HG03571 (cell line): Measurements from ENCODE around the gene CRTC1.

Experiments used
- ATAC-seq: cut with Tn5 transposase; IDR thresholded peaks from one replicate; pipeline ENCODE4 v1.9.1; 2021; ENCODE audit not compliant: unreplicated experiment

Gene CRTC1

GRCh38 chr19:18683109-18683957, at the start of gene CRTC1:
Gene CRTC1 (plus strand): TSS chr19:18683680. CDS start chr19:18683703, 23 bp downstream.
- ATAC-seq: peak; percentile 53

DNA sequence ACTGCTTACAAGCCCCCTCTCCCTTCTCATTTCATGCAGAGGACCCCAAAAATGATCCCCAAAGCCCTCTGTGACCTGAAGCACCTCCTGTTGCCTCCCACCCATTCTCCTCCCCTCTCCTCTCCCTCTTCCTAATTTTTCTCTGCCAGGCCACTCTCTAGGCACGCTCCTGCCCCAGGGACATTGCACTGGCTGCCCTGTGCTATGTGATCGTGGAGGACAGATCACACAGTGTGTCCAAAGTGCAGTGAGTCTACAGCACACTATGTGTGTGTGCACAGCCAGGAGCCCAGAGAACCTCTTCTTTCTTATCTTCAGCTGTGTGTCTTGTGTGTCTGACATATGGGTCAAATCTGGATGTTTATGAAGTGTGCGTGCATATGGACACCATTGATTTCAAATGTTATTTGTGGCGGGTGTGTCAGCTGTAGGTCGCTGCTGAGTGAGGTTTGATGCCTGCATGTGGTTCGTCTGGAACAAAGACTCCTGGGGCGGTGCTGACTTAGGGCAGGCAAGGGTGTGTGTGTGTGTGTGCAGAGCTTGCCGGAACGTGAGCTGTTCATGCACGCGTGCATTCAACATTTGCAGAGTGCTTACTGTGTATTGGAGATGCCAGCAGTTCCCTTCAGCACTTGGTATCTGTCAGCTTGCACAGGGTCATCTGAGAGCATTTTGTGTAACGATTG, 48.7 kb upstream of the CRTC1 start:
- ATAC-seq: no peak

DNA sequence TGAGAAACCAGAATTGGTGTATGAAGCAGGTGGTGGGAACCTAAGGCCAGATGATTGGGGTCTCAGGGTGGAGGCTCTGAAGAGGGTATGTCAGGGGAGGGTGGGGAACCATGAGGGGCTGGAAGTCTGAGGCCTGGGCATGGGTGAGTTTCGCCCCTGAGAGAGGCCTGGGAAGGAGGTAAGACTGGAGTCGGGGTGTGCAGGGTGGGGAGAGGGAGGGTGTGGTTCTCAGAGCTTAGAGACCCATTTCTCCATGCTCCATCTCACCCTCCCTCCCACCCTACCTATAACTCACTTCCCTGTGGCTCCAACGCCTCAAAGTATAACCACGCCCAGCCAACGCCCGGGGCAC, 47.7 kb upstream of the CRTC1 start:
- ATAC-seq: no peak

DNA sequence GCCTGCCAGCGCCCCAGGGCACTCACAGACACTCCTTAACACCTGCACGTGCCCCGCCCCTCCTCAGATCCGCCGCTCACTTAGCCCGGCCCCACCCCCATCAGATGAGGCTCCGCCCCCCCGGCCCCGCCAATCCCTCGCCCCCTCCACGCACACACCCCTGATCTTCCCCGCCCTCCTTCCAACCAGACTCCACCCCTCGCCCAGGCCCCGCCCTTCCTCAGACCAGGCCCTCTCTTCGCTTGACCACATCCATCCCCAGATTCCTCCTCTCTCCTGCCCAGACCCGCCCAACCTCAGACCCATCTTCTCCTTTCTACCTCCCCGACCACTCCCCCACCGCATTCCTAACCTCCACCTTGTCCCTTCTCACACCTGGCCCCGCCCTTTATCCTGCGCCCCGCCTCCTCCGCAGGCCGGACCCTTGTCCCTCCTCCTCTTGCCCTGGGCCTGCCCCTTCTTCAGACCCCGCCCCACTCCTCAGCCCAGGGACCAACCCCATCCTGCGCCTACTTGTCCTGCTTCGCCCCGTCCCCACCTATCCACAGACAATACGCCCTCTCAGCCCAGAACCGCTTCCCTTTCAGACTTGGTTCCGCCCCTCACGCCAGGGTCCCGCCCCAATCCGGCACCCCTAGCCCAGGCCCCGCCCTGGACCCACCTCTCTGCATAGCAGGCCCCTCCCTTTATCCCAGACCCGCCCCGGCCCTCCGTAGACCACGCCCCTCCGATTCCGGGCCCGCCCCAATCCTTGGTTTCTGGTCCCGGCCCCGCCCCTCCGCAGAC, 47.1 kb upstream of the CRTC1 start:
- ATAC-seq: peak; percentile 72

DNA sequence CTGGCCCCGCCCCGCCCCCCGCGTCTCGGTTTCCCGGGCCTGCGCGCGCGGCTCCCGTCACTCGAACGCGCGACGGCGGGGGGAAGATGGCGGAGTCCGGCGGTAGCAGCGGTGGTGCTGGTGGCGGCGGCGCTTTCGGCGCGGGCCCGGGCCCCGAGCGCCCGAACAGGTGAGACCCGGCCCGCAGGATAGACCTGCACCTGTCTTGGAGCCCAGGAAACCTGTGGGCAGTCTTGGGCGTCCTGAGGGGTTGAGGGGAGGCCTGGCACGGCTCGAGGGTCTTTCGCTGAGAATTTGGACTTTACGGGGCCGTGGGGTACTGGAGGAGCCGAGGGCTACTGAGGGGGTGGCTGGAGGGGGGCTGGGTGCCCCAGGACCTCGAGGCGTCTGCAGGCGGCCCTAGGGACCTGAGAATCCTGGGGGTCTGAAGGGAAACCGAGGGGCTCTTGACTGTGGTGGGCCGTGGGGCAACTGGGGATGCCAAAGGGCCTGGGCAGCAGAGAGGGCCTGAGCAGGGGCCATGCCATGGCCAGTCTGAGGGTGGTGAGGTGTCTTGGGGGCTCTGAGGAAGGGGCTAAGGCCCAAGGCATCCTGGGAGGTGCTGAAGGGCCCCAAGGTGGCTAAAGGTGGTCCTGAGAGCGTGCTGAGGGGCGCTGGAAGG, 46.4 kb upstream of the CRTC1 start, which contains the start of gene KLHL26:
Gene KLHL26, plus strand, starts transcription at position 60 of the 661 bp plus-strand sequence. Its CDS starts 27 bp downstream, at position 87.
- no peak for ATAC-seq

DNA sequence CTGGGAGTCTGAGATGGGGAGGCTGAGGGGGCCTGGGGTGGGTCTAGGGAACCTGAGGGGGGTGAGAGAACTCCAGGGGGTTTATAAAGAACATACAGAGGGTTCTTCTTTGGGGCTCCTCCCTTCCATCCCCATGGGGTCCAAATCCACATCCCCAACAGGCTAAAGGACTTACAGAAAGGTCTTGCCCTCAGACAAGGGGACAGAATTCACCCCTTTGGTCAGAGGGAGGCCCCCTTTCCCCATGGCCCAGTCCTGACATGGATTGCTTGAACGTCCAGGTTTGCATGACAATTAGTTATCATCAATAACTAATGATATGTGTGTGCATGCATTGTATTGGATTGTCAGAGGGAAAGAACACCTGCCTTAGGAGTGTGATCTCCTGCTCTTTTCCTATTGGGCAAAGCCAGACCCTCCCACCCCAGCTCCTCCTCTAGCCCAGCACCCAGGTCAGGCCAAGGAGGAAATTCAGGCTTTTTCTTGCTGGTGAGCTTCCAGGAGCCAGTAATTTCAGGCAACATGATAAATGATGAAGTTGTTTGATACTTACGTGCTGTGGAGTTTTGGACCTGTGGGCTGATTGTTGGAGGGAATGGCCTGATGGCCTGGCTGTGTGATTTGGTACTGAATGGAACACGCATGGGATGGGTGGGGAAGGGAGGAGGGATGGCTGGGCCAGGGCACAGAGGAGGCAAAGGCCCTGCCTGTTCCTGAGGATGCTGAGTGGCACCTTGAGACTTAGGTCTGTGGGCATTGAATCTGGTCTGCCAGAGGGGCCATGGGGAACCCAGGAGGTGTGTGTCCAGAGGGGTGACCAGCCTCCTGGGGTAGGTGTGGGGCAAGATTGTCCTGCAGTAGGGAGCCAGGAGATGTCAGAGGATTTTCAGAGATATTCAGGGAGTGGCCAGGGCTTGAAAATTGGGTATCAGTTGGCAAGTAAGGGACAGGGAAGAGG, 45.5 kb upstream of the CRTC1 start:
- no peak for ATAC-seq

- ATAC-seq: no peak
These were observed 43.7 kb upstream of the CRTC1 start for GRCh38 chr19:18639706-18640243.

DNA sequence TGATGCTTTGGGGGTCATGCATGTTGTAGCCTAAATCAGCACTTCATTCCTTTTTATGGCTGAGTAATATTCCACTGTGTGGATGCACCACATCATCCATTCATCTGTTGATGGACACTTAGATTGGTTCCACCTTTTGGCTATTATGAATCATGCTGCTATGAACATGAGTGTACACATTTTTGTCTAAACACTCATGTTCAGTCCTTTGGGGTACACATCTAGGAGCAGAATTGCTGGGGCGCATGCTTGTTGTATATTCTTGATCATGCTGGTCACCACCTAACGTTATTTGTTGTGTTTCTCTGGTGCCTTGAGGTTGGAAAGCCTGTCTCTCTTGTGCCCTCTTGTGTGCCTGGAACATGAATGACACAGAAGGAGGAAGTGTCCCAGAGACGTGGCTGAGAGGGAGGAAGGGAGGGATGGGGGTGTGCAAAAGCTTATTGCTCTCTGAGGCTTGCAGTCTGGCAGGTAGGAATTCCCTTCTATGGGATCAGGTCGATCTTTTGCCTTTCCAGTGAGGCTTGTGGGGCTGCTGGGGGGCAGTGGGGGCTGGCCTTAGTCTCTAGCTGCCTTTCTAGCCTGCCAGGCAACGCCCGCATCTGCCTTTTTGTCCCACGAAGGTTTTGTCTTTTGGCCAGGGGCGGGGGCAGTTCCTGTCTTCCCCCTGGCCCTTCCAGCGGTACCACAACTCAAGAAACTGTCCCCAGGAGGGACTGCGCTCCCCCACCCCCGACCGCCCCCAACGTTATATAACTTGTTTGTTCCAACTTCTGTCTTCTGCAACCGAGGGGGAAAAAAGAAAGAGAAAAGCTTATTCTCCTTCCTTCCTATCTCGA, 39.1 kb upstream of the CRTC1 start:
- ATAC-seq: no peak

GRCh38 chr19:18645035-18645511, 38.4 kb upstream of the CRTC1 start:
- no peak for ATAC-seq

GRCh38 chr19:18646535-18647370, 36.7 kb upstream of the CRTC1 start:
- no peak for ATAC-seq

DNA sequence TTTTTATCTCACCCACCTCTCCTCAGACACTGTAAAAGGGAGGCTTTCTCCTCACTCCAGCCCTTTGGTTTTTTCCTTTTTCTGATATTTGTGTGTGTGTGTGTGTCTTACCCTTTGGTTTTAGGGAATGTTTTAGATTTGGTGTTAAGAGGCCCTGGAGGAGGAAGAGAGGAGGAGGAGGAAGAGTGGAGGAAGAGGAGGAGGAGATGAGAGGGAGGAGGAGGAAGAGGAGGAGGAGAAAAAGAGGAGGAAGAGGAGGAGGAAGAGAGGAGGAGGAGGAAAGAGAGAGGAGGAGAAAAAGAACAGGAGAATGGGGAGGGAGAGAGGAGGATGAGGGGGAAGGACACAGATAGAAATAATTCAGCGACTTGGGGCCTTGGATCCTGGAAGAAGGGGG, 36.1 kb upstream of the CRTC1 start:
- ATAC-seq: no peak

DNA sequence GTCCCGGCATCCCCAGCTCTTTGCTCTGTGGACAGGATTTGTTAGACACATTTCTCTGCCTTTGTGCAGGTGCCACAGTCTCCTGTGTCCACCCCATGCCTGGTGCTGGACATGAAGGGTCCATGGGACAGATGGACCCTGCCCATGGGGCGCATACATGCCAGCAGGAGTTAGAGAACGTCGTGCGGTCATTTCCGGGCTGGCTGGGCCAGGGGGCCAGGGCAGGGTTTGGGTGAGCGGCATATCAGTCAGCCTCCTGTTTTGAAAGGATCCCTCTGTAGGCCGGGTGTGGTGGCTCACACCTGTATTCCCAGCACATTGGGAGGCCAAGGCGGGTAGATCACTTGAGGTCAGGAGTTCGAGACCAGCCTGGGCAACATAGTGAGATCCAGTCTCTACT, 35.7 kb upstream of the CRTC1 start:
- no peak for ATAC-seq

DNA sequence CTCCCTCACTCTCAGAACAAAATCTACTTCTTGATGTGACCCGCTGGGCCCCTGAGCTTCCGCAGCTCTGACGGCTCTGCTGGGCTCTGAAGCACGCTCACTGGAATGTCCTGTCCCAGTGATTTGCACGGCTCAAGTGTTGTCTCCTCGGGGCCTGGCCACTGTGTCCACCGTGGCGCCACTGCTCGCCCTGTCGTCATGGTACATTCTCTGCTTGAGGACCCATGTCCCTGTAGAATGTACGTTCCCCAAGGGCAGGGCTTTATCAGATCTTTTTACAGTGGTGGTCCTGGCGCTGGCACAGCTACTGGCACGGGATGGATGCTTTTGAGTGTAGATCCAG, 34.5 kb upstream of the CRTC1 start:
- ATAC-seq: no peak

GRCh38 chr19:18649371-18650020, 34.0 kb upstream of the CRTC1 start:
- no peak for ATAC-seq

GRCh38 chr19:18650021-18650390, 33.5 kb upstream of the CRTC1 start:
- ATAC-seq: no peak

GRCh38 chr19:18650468-18651041, 32.9 kb upstream of the CRTC1 start:
- no peak for ATAC-seq

DNA sequence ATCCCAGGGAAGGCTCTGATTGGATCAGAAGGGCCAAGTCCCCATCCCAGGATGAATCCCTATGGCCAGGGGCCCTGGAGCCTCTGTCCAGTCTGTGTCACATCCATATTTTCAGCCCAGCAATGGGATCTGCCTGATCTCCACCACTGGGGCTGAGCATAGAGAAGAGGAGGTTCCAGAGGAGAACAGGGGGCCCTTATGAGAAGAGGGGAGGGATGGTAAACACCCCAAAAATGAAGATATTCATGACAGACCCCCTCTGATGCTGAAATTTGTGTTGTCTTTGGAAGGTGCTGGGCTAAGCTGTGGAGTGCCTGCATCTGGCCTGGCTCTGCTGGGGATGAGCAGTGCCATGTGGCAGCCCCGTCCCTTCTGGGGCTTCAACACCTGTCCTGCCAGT, 32.2 kb upstream of the CRTC1 start:
- ATAC-seq: no peak
